Measurements from ENCODE around the gene ABR.
"Not testable (repeated sequence)": the region's sequence is repeated elsewhere in the genome, so short reads cannot be mapped to it uniquely, and the experiment has no call there.

Gene ABR

GRCh38 chr17:1054656-1055055 is 125.1 kb downstream of the ABR start:
- Histone ChIP-seq H3K36me3 (ENCODE audit: control insufficient read depth in 4 of 4, insufficient read depth in 4 of 4, low read length in 3 of 4) (peaks cover 5 to 69% (median 29%) of the 10 kb centered on the region in 4 experiments), H3K27ac (ENCODE audit: insufficient read depth in 1 of 2, low read depth in 1 of 2, low read length in 2 of 2, poor library complexity in 1 of 2, severe bottlenecking in 2 of 2) (no peak overlapping the region), H3K4me1 (ENCODE audit: control extremely low read depth in 1 of 4, control insufficient read depth in 4 of 4, insufficient read depth in 4 of 4, low read length in 3 of 4) (no peaks in the 10 kb centered on the region), H3K27me3 (replicated peaks in 2 of 5; ENCODE audit: control insufficient read depth in 4 of 5, insufficient read depth in 5 of 5, low read length in 4 of 5) (no peaks in the 10 kb centered on the region), H3K4me3 (ENCODE audit: control insufficient read depth in 1 of 7, extremely low read depth in 1 of 7, insufficient read depth in 4 of 7, low read depth in 2 of 7, low read length in 6 of 7) (no peak overlapping the region), H3K9me3 (ENCODE audit: control extremely low read depth in 1 of 5, control insufficient read depth in 4 of 5, insufficient read depth in 2 of 5, low read depth in 1 of 5, low read length in 4 of 5) (no peaks in the 10 kb centered on the region)
- DNase-seq: no peak
- POLR2A ChIA-PET: no interaction called here
- 72% methylated on average over 2 of the region's 4 CpGs for WGBS (ENCODE audit: insufficient coverage)
- CTCF ChIA-PET: interaction anchor here (1.5 to 3.5 kb wide), 7 partner anchors 11 to 73 kb away, joined by 3 to 22 read pairs (median 10); no protein-coding TSS in a partner anchor

- DNase-seq: no peak
- 96% methylated on average over 29 of the region's 35 CpGs for WGBS (ENCODE audit: insufficient coverage)
- Histone ChIP-seq H3K4me3 (ENCODE audit: control insufficient read depth in 1 of 7, extremely low read depth in 1 of 7, insufficient read depth in 4 of 7, low read depth in 2 of 7, low read length in 6 of 7) (no peak overlapping the region), H3K4me1 (ENCODE audit: control extremely low read depth in 1 of 4, control insufficient read depth in 4 of 4, insufficient read depth in 4 of 4, low read length in 3 of 4) (no peaks in the 10 kb centered on the region), H3K27me3 (replicated peaks in 2 of 5; ENCODE audit: control insufficient read depth in 4 of 5, insufficient read depth in 5 of 5, low read length in 4 of 5) (no peaks in the 10 kb centered on the region), H3K36me3 (ENCODE audit: control insufficient read depth in 4 of 4, insufficient read depth in 4 of 4, low read length in 3 of 4) (peaks cover 5 to 66% (median 28%) of the 10 kb centered on the region in 4 experiments), H3K9me3 (ENCODE audit: control extremely low read depth in 1 of 5, control insufficient read depth in 4 of 5, insufficient read depth in 2 of 5, low read depth in 1 of 5, low read length in 4 of 5) (no peaks in the 10 kb centered on the region), H3K27ac (ENCODE audit: insufficient read depth in 1 of 2, low read depth in 1 of 2, low read length in 2 of 2, poor library complexity in 1 of 2, severe bottlenecking in 2 of 2) (no peak overlapping the region)
- CTCF ChIA-PET: interaction anchor here (1.3 to 1.6 kb wide), 2 partner anchors 10 to 53 kb away, joined by 3 to 7 read pairs; no protein-coding TSS in a partner anchor
- POLR2A ChIA-PET: no interaction called here
These were observed 126.0 kb downstream of the ABR start for GRCh38 chr17:1053661-1054360.

- ChIA-PET POLR2A (no interaction called here), CTCF (no interaction called here)
- H3K27ac ChIP-seq (ENCODE audit: insufficient read depth in 1 of 2, low read depth in 1 of 2, low read length in 2 of 2, poor library complexity in 1 of 2, severe bottlenecking in 2 of 2): no peak overlapping the region
- H3K27me3 ChIP-seq (replicated peaks in 2 of 5; ENCODE audit: control insufficient read depth in 4 of 5, insufficient read depth in 5 of 5, low read length in 4 of 5): no peaks in the 10 kb centered on the region
- DNase-seq: no peak
- H3K4me3 ChIP-seq (ENCODE audit: control insufficient read depth in 1 of 7, extremely low read depth in 1 of 7, insufficient read depth in 4 of 7, low read depth in 2 of 7, low read length in 6 of 7): no peak overlapping the region
- H3K36me3 ChIP-seq (ENCODE audit: control insufficient read depth in 4 of 4, insufficient read depth in 4 of 4, low read length in 3 of 4): peaks cover 5 to 68% (median 29%) of the 10 kb centered on the region in 4 experiments
- no peaks in the 10 kb centered on the region for H3K9me3 ChIP-seq (ENCODE audit: control extremely low read depth in 1 of 5, control insufficient read depth in 4 of 5, insufficient read depth in 2 of 5, low read depth in 1 of 5, low read length in 4 of 5)
- 97% methylated on average over 30 of the region's 33 CpGs for WGBS (ENCODE audit: insufficient coverage)
- H3K4me1 ChIP-seq (ENCODE audit: control extremely low read depth in 1 of 4, control insufficient read depth in 4 of 4, insufficient read depth in 4 of 4, low read length in 3 of 4): no peaks in the 10 kb centered on the region
These were observed 128.5 kb downstream of the ABR start for GRCh38 chr17:1050996-1051925.

- no peak for DNase-seq
- ChIA-PET CTCF (interaction anchor here (1.2 kb wide), 1 partner anchor 11 kb away, joined by 4 read pairs; no protein-coding TSS in a partner anchor), POLR2A (no interaction called here)
- Histone ChIP-seq H3K4me1 (ENCODE audit: control extremely low read depth in 1 of 4, control insufficient read depth in 4 of 4, insufficient read depth in 4 of 4, low read length in 3 of 4) (no peaks in the 10 kb centered on the region), H3K27me3 (replicated peaks in 2 of 5; ENCODE audit: control insufficient read depth in 4 of 5, insufficient read depth in 5 of 5, low read length in 4 of 5) (no peaks in the 10 kb centered on the region), H3K36me3 (ENCODE audit: control insufficient read depth in 4 of 4, insufficient read depth in 4 of 4, low read length in 3 of 4) (peaks cover 5 to 67% (median 29%) of the 10 kb centered on the region in 4 experiments), H3K9me3 (ENCODE audit: control extremely low read depth in 1 of 5, control insufficient read depth in 4 of 5, insufficient read depth in 2 of 5, low read depth in 1 of 5, low read length in 4 of 5) (no peaks in the 10 kb centered on the region), H3K27ac (ENCODE audit: insufficient read depth in 1 of 2, low read depth in 1 of 2, low read length in 2 of 2, poor library complexity in 1 of 2, severe bottlenecking in 2 of 2) (no peak overlapping the region), H3K4me3 (ENCODE audit: control insufficient read depth in 1 of 7, extremely low read depth in 1 of 7, insufficient read depth in 4 of 7, low read depth in 2 of 7, low read length in 6 of 7) (no peak overlapping the region)
- WGBS (ENCODE audit: insufficient coverage): 94% methylated on average over 21 of the region's 22 CpGs
These were observed 129.4 kb downstream of the ABR start for GRCh38 chr17:1050246-1050995.

- Histone ChIP-seq H3K27me3 (replicated peaks in 2 of 5; ENCODE audit: control insufficient read depth in 4 of 5, insufficient read depth in 5 of 5, low read length in 4 of 5) (no peaks in the 10 kb centered on the region), H3K4me1 (ENCODE audit: control extremely low read depth in 1 of 4, control insufficient read depth in 4 of 4, insufficient read depth in 4 of 4, low read length in 3 of 4) (no peaks in the 10 kb centered on the region), H3K9me3 (ENCODE audit: control extremely low read depth in 1 of 5, control insufficient read depth in 4 of 5, insufficient read depth in 2 of 5, low read depth in 1 of 5, low read length in 4 of 5) (no peaks in the 10 kb centered on the region), H3K4me3 (ENCODE audit: control insufficient read depth in 1 of 7, extremely low read depth in 1 of 7, insufficient read depth in 4 of 7, low read depth in 2 of 7, low read length in 6 of 7) (no peak overlapping the region), H3K27ac (ENCODE audit: insufficient read depth in 1 of 2, low read depth in 1 of 2, low read length in 2 of 2, poor library complexity in 1 of 2, severe bottlenecking in 2 of 2) (no peak overlapping the region), H3K36me3 (ENCODE audit: control insufficient read depth in 4 of 4, insufficient read depth in 4 of 4, low read length in 3 of 4) (peaks cover 5 to 63% (median 26%) of the 10 kb centered on the region in 4 experiments)
- 91% methylated on average over 24 of the region's 28 CpGs for WGBS (ENCODE audit: insufficient coverage)
- ChIA-PET CTCF (interaction anchor here (1.2 kb wide), 1 partner anchor 10 kb away, joined by 4 read pairs; no protein-coding TSS in a partner anchor), POLR2A (no interaction called here)
- no peak for DNase-seq
These were observed 130.1 kb downstream of the ABR start for GRCh38 chr17:1049446-1050225.

- H3K27me3 ChIP-seq (replicated peaks in 2 of 5; ENCODE audit: control insufficient read depth in 4 of 5, insufficient read depth in 5 of 5, low read length in 4 of 5); H3K4me1 ChIP-seq (ENCODE audit: control extremely low read depth in 1 of 4, control insufficient read depth in 4 of 4, insufficient read depth in 4 of 4, low read length in 3 of 4); DNase-seq; H3K4me3 ChIP-seq (ENCODE audit: control insufficient read depth in 1 of 7, extremely low read depth in 1 of 7, insufficient read depth in 4 of 7, low read depth in 2 of 7, low read length in 6 of 7); H3K27ac ChIP-seq (ENCODE audit: insufficient read depth in 1 of 2, low read depth in 1 of 2, low read length in 2 of 2, poor library complexity in 1 of 2, severe bottlenecking in 2 of 2); H3K9me3 ChIP-seq (ENCODE audit: control extremely low read depth in 1 of 5, control insufficient read depth in 4 of 5, insufficient read depth in 2 of 5, low read depth in 1 of 5, low read length in 4 of 5): not testable (repeated sequence)
- ChIA-PET CTCF (interaction anchor here (0.6 kb wide), 1 partner anchor 258 kb away, joined by 3 read pairs; no protein-coding TSS in a partner anchor), POLR2A (interaction anchor here (0.6 kb wide), 1 partner anchor 43 kb away, joined by 3 read pairs; no protein-coding TSS in a partner anchor)
- peaks cover 3 to 56% (median 18%) of the 10 kb centered on the region in 4 experiments for H3K36me3 ChIP-seq (ENCODE audit: control insufficient read depth in 4 of 4, insufficient read depth in 4 of 4, low read length in 3 of 4)
- WGBS (ENCODE audit: insufficient coverage): 98% methylated on average over 17 of the region's 49 CpGs
These were observed 131.2 kb downstream of the ABR start for GRCh38 chr17:1048516-1049115.
